HG02943 (cell line): ENCODE measurements around the gene MAPK8IP3.
A peak's percentile ranks its signal among the peaks of the same experiment; 100 is the strongest.

ENCODE experiments used
- ATAC-seq: cut with Tn5 transposase; IDR thresholded peaks from one replicate; pipeline ENCODE4 v1.9.1; 2021; ENCODE audit warnings: mild to moderate bottlenecking, low read depth, moderate library complexity; ENCODE audit not compliant: unreplicated experiment

Gene MAPK8IP3

DNA sequence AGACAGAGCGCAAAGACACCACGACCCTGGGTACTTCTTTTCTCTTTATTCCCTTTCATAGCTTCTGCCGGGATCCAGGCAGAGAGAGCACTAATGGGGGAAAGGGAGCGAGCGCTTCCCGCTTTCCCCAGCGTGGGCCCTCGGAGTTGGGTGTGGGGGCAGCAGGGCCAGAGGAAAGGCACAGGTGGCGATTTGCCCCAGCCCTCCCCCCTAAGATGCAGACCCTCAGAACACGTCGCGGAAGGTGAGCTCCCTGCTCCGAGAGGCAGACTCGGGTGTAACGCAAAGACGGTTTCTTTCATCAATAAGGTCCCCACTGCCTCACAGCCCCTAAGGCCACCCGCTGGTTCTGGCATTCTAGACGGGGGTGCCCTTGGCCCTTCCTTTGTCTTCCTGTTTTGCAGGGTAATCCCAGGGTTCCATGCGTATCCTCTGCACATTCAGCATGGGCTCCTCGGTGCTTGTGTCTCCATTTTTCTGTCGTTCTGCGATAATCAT lies 65.9 kb downstream of the MAPK8IP3 start:
- no peak for ATAC-seq

- no peak for ATAC-seq
Observed at GRCh38 chr16:1772362-1772907, 66.4 kb downstream of the MAPK8IP3 start, which contains the start of gene EME2. Gene EME2 (plus strand): TSS chr16:1772810. CDS start chr16:1773228, 418 bp downstream.

DNA sequence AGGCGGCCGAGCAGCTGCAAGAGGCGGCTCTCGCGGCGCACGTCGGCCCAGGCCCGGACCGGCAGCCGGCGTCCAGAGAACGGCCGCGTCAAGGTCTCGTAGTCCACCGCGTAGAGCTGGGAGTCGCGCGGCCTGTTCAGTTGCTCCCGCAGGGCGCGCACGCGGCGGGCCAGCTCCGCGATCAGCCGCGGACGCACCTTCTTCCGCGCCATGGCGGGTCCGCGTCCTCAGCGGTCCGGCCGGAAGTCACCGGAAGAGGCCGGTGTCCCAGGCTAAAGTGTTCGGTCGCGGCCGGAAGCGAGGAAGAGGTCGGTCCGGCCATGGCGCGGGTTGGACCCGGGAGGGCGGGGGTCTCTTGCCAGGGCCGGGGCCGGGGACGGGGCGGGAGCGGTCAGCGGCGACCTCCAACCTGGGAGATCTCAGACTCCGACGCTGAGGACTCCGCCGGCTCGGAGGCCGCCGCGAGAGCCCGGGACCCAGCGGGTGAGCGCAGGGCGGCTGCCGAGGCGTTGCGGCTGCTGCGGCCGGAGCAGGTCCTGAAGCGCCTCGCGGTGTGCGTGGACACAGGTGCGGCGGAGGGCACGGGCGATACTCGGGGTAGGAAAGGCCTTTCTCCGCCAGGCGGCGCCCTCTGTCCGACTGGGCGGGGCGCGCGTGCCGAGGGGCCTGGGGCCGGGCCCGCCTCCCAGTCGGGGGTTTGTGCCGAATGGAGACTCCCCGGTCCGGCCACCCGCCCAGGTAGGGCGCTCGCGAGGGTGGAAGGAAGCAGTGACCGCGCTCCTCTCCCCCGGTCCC lies 67.1 kb downstream of the MAPK8IP3 start, which contains the start of gene MRPS34:
TSS of gene MRPS34 (minus strand) at position 227 of the 795 bp plus-strand sequence. CDS start at position 212, 15 bp downstream.
- peak; percentile 49 for ATAC-seq

GRCh38 chr16:1773703-1774447 lies 67.9 kb downstream of the MAPK8IP3 start:
- ATAC-seq, result no peak

DNA sequence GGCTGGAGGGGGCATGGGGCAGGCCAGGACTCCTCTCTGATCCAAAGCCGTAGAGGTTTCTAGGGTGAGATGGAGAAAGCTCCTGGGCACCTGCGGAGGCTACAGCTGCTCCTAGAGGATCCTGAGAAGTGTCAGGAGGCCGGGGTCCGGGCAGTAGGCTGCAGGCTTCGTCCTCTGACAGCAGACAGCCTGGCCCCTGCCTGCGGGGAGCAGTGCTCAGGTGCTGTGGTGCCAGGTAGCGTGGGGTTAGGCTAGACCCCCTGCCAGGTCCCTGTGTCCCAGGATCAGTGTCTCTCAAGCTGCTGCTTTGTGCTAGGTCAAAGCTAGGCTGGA lies 68.4 kb downstream of the MAPK8IP3 start:
- ATAC-seq, result no peak

DNA sequence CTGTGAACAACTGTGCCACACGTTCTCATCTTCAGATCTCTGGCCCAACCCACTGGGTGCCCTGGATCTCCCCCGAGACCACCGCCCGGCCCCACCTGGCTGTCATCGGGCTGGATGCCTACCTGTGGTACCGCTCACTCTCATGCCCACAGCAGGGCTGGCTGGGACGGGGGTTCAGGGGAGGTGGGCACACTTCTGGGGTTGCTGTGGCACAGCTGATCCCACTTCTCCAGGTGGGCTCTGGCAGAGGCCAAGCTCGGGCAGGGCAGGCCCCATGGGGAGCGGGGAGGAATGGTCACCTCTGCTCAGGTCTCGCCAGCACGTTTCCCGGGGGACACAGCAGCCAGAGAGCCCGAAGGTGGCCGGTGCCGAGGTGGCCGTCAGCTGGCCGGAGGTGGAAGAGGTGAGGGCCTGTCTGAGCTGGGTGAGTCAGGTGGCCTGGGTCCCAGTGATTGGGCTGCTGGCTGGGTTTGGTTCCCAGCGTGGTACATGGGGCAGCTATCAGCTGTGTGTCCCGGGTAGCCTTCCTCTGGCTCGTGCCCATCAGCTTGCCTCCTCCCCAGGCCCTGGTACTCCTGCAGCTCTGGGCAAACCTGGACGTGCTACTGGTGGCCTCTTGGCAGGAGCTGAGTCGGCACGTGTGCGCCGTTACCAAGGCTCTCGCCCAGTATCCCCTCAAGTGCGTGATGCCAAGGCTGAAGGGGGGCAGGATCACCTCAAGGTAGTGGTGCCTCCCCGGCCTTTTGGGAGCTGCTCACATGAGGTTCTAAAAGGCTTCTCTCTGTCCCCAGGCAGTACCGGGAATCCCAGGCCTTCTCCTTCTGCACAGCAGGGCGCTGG lies 69.2 kb downstream of the MAPK8IP3 start:
- no peak for ATAC-seq

DNA sequence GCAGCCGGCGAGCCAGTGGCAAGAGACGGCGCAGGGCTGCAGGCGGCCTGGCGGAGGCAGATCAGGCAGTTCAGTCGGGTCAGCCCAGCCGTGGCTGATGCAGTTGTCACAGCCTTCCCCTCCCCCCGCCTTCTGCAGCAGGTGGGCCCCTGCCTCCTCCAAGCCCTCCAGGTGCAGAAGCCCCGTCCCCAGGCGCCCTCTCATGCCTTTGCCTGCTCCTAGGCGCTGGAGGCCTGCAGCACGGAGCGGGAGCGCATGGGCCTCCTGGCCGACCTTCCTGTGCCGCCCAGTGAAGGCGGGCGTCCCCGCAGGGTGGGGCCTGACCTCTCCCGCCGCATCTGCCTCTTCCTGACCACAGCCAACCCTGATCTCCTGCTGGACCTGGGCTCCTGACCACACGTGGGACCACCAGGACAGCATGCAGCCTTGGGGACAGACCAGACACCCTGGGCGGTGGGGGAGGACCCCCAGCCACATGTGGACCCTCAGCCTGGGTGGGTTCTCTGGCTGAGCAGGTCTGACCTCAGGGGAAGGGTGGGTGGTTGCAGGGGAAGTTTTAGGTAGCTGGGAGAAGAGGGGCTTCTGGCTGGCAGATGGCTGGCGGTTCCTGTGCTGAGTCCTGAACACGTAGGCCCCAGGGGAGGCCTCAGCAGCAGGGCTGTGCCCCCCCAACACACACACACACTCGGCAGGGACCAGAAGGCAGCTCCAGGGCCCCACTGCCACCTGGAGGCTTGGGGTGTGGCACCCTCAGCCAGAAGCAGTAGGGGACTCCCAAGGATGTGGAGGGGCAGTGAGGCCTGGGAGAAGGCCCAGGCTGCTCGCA lies 70.1 kb downstream of the MAPK8IP3 start:
- ATAC-seq, result no peak

GRCh38 chr16:1776672-1776955 lies 70.6 kb downstream of the MAPK8IP3 start:
- no peak for ATAC-seq

- ATAC-seq, result no peak
Observed at GRCh38 chr16:1776991-1777374, 71.0 kb downstream of the MAPK8IP3 start.

- no peak for ATAC-seq
Observed at GRCh38 chr16:1777375-1778199, 71.6 kb downstream of the MAPK8IP3 start.

DNA sequence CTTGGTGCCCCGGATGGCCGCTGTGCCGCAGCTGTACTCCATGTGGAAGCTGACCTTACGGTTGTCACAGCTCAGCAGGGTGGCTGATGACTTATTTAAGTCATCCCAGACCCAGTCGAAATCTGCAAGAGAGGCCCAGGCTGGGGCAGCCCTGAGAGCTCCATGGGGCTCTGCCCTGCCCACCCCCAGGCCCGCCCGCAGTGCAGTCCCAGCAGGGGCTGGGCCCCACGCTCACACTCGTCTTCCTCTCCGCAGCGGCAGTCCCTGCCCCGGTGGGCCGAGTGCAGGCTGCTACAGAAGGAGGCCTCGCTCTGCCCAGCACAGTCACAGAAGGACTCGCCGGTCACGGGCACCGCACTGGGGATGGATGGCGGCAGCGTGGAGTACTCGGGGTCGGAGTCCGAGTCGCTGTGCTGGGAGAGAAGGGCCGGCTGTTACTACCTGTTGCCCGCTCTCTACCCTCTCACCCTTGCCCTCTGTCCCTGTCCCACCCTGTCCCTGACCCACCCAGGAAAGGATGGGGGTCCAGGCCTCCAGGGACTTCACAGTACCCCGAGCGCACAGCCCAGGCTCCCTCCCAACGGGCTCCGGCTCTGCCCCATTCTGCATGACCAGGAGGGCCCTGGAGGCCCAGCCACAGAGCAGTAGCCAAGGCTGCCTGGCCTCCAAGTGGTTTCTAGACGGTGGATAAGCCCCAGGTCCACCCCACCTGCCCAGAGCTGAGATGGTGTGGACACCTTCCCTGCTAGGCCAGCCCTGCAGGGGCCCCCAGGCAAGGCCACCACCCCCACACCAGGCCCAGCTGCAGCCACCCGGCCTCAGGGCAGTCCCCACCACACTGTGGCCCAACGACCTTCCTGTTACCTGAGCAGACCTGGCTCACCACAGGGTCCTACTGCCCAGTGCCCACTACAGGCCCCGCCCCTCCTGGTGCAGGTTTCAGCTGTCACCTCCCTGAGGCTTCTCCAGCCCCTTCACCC lies 72.5 kb downstream of the MAPK8IP3 start:
- no peak for ATAC-seq

DNA sequence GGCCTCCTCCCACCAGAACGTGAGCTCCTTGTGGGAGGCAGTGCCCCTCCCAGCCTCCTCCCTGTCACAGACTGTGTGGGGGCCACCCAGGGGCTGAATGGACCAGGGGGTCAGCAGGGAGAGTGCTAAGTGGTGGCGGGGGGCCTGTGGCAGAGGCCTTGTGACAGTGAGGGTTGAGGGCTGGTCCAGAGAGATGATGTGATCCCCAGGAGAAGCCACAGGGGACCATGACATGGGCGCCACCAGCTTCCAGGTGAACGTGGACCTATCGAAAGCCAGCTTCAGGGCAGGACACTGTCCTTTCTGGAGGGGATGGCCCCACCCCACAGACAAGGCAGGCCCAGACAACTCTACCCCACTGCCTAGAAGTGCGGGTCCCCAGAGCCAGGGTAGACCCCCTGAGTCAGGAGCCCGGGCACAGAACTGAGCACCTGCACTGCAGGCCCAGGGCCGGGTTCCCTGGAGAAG lies 73.3 kb downstream of the MAPK8IP3 start:
- ATAC-seq, result no peak

DNA sequence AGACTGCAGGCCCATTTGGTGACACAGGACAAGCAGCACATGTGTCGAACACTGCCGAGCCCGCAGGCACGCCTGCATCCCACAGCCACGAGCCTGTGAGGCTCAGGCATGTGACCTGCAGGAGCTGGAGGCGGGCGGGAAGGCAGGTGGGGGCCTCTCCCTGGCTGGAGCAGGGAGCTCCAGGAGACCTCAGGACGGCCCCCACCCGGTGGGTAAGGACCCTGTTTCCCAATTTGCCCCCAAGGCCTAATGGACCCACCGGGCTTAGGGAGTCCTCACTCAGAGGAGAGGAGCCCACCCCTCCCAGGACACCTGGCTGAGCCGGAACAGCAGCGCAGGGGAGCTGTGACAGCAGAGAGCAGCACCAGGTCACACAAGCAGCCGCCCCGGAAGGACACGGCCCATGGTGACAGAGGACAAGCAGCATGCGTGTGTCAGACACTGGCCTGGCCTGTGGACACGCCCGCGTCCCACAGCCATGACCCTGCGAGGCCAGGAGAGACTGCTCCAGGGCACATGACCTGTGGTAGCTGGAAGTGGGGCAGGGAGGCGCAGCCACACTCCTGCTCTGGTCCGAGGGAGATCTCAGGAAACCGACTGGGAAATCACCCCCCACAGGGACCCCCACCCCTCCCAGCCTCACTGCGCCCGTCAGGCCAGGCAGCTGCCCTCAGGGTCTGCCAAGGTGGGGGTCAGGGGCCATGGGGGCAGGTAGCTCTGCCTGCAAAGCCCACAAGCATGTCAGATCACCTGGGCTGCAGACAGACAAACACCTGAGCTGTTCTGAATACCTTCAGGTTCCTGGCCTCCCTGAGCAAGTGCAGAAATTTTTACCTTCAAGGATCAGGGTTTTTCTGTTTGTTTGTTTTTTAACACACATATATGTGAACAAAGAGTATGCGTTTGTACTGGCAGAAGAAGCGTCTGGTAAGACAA lies 74.0 kb downstream of the MAPK8IP3 start:
- ATAC-seq, result no peak

- ATAC-seq, result no peak
Observed at GRCh38 chr16:1780677-1781072, 74.7 kb downstream of the MAPK8IP3 start.

DNA sequence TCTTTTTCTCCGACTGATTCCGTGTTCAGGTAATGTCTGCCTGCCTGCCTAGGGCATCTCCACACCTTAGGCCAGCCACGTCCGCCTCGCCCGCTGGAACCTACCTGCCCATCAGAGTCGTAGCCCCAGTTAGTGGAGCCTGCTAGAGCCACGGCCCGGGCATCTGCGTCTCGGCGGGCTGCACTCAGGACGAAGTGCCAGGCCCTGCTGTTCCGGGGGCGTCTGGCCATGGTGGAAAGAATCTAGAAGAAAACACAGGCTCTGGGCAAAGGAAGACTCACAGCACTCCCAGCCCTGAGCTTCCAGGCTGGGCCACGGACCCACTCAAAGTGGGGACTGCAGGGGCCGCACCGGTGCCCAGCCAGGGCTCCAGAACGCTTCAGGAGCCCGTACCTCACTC lies 75.3 kb downstream of the MAPK8IP3 start:
- no peak for ATAC-seq

DNA sequence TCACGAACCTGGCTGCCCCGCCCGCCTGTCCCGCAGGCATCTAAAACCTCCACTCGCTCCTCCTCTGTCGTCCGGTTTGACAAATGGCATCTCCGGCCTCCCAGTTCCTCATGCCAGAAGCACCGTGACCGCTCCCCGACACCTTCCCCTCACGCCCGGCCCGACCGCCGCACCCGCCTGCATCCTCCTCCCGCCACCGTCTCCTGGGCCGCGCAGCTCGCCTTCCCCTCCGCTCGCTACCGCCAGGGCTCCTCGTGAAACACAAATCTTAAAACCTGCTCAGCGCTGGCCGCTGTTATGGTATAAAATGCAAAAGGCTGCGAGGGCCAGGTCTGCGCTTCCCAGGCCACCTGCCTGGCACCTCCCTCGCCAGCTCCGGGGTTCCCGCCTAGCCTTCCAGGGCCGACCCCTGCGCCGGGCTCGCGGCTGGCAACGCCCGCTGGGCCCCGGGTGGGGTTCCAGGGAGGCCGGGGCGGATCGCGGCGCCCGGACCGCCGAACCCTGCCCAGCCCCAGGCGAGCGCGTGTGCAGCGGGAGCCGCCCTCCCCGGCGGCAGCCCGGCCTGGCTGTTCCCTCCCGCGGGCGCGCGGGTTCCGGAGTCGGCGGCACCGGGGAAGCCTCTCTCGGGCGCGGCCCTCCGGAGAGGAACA lies 75.9 kb downstream of the MAPK8IP3 start:
- peak; percentile 2 for ATAC-seq
